ENCODE data around the gene UNKL.

Gene UNKL

GRCh38 chr16:1414532-1415260 is at the start of gene UNKL:
TSS of gene UNKL (minus strand) at chr16:1414704. CDS start at chr16:1414691, 13 bp downstream.
- Histone ChIP-seq H3K9me2 (replicated peaks; ENCODE audit: insufficient read depth, low read length) (no peaks in the 10 kb centered on the region), H3K9ac (ENCODE audit: low read length) (peak within 1 kb of the TSS; percentile 86), H3K27me3 (ENCODE audit: low read length) (no peaks in the 10 kb centered on the region), H3F3A (ENCODE audit: insufficient read depth) (peaks cover 19% of the 10 kb centered on the region), H3K9me3 (ENCODE audit: insufficient read depth, low read length) (no peaks in the 10 kb centered on the region), H3K4me2 (ENCODE audit: low read depth, low read length, poor library complexity, severe bottlenecking) (peak within 1 kb of the TSS; percentile 66), H3K36me3 (ENCODE audit: low read length) (no peaks in the 10 kb centered on the region), H2AFZ (ENCODE audit: low read depth, low read length, severe bottlenecking) (peak within 1 kb of the TSS; percentile 65), H3K27ac (ENCODE audit: low read depth, low read length) (peak within 1 kb of the TSS; percentile 43), H4K20me1 (ENCODE audit: low read depth, low read length) (no peaks in the 10 kb centered on the region), H3K79me2 (ENCODE audit: insufficient read depth, low read length) (peaks cover 15% of the 10 kb centered on the region), H3K4me3 (ENCODE audit: insufficient read depth, low read length, poor library complexity, severe bottlenecking) (peak within 1 kb of the TSS; percentile 80)
- no peak for TF ChIP-seq CTCF (IDR thresholded peaks at IDR 0.05; ENCODE audit: insufficient read depth, low read length, poor library complexity, severe bottlenecking)

GRCh38 chr16:1461146-1461545 is 46.6 kb upstream of the UNKL start:
- Histone ChIP-seq H3K27ac (ENCODE audit: low read depth, low read length) (no peak overlapping the region), H3K36me3 (ENCODE audit: low read length) (no peaks in the 10 kb centered on the region), H3K79me2 (ENCODE audit: insufficient read depth, low read length) (no peaks in the 10 kb centered on the region), H4K20me1 (ENCODE audit: low read depth, low read length) (no peaks in the 10 kb centered on the region), H3F3A (ENCODE audit: insufficient read depth) (no peaks in the 10 kb centered on the region), H3K4me2 (ENCODE audit: low read depth, low read length, poor library complexity, severe bottlenecking) (no peak overlapping the region), H3K9ac (ENCODE audit: low read length) (no peak overlapping the region), H3K27me3 (ENCODE audit: low read length) (no peaks in the 10 kb centered on the region), H3K9me3 (ENCODE audit: insufficient read depth, low read length) (no peaks in the 10 kb centered on the region), H3K4me3 (ENCODE audit: insufficient read depth, low read length, poor library complexity, severe bottlenecking) (no peak overlapping the region), H2AFZ (ENCODE audit: low read depth, low read length, severe bottlenecking) (no peak overlapping the region), H3K9me2 (replicated peaks; ENCODE audit: insufficient read depth, low read length) (no peaks in the 10 kb centered on the region)
- no peak for TF ChIP-seq EZH2phosphoT487 (conservative IDR thresholded peaks at IDR 0.05; ENCODE audit: low read length)
- TF ChIP-seq CTCF (IDR thresholded peaks at IDR 0.05; ENCODE audit: insufficient read depth, low read length, poor library complexity, severe bottlenecking), result no peak

- H4K20me1 ChIP-seq (ENCODE audit: low read depth, low read length), result no peaks in the 10 kb centered on the region
- H3K36me3 ChIP-seq (ENCODE audit: low read length), result no peaks in the 10 kb centered on the region
- TF ChIP-seq EZH2phosphoT487 (conservative IDR thresholded peaks at IDR 0.05; ENCODE audit: low read length), result no peak
- H3K4me2 ChIP-seq (ENCODE audit: low read depth, low read length, poor library complexity, severe bottlenecking), result no peak overlapping the region
- H3K4me3 ChIP-seq (ENCODE audit: insufficient read depth, low read length, poor library complexity, severe bottlenecking), result no peak overlapping the region
- no peaks in the 10 kb centered on the region for H3K79me2 ChIP-seq (ENCODE audit: insufficient read depth, low read length)
- H3K9me3 ChIP-seq (ENCODE audit: insufficient read depth, low read length), result no peaks in the 10 kb centered on the region
- no peaks in the 10 kb centered on the region for H3F3A ChIP-seq (ENCODE audit: insufficient read depth)
- no peak overlapping the region for H2AFZ ChIP-seq (ENCODE audit: low read depth, low read length, severe bottlenecking)
- H3K9me2 ChIP-seq (replicated peaks; ENCODE audit: insufficient read depth, low read length), result no peaks in the 10 kb centered on the region
- H3K27me3 ChIP-seq (ENCODE audit: low read length), result no peaks in the 10 kb centered on the region
- H3K9ac ChIP-seq (ENCODE audit: low read length), result no peak overlapping the region
- H3K27ac ChIP-seq (ENCODE audit: low read depth, low read length), result no peak overlapping the region
These were observed 46.2 kb upstream of the UNKL start for GRCh38 chr16:1460602-1461138.

GRCh38 chr16:1459967-1460366 is 45.5 kb upstream of the UNKL start:
- H3K9me3 ChIP-seq (ENCODE audit: insufficient read depth, low read length), result no peaks in the 10 kb centered on the region
- no peaks in the 10 kb centered on the region for H4K20me1 ChIP-seq (ENCODE audit: low read depth, low read length)
- H3K4me3 ChIP-seq (ENCODE audit: insufficient read depth, low read length, poor library complexity, severe bottlenecking), result no peak overlapping the region
- no peaks in the 10 kb centered on the region for H3K79me2 ChIP-seq (ENCODE audit: insufficient read depth, low read length)
- no peak overlapping the region for H3K27ac ChIP-seq (ENCODE audit: low read depth, low read length)
- H3K4me2 ChIP-seq (ENCODE audit: low read depth, low read length, poor library complexity, severe bottlenecking), result no peak overlapping the region
- H3K9ac ChIP-seq (ENCODE audit: low read length), result no peak overlapping the region
- TF ChIP-seq EZH2phosphoT487 (conservative IDR thresholded peaks at IDR 0.05; ENCODE audit: low read length), result no peak
- TF ChIP-seq CTCF (IDR thresholded peaks at IDR 0.05; ENCODE audit: insufficient read depth, low read length, poor library complexity, severe bottlenecking), result no peak
- no peak overlapping the region for H2AFZ ChIP-seq (ENCODE audit: low read depth, low read length, severe bottlenecking)
- no peaks in the 10 kb centered on the region for H3K36me3 ChIP-seq (ENCODE audit: low read length)
- H3K27me3 ChIP-seq (ENCODE audit: low read length), result no peaks in the 10 kb centered on the region
- no peaks in the 10 kb centered on the region for H3K9me2 ChIP-seq (replicated peaks; ENCODE audit: insufficient read depth, low read length)
- no peaks in the 10 kb centered on the region for H3F3A ChIP-seq (ENCODE audit: insufficient read depth)
